OCI-LY1 (cell line): Measurements from ENCODE around the gene STK39.

Experiments
- H2AFZ ChIP-seq: fragments of 200-600 bp; sonication (generic), shearing (Covaris generic); 2 replicates; pipeline ENCODE4 v1.6.0; 2014; ENCODE audit warnings: antibody characterized with exemption, mild to moderate bottlenecking, low read length
- H3F3A ChIP-seq: fragments of 200-600 bp; sonication (generic), shearing (Covaris generic); 2 replicates; pipeline ENCODE4 v1.6.0; 2014; ENCODE audit warnings: mild to moderate bottlenecking, antibody characterized with exemption, low read length, moderate library complexity; ENCODE audit not compliant: insufficient read depth
- H3K27ac ChIP-seq: fragments of 200-600 bp; sonication (generic); 2 replicates; pipeline ENCODE4 v1.5.1; 2014; ENCODE audit warnings: low read length, mixed run types, mild to moderate bottlenecking, low read depth; ENCODE audit not compliant: poor library complexity, severe bottlenecking
- H3K27me3 ChIP-seq: fragments of 200-600 bp; sonication (generic); 2 replicates; pipeline ENCODE4 v1.6.0; 2014; ENCODE audit warnings: antibody characterized with exemption, mild to moderate bottlenecking, low read length, moderate library complexity; ENCODE audit not compliant: insufficient read depth
- H3K36me3 ChIP-seq: fragments of 200-600 bp; sonication (generic); 2 replicates; pipeline ENCODE4 v1.6.1; 2014; ENCODE audit warnings: mild to moderate bottlenecking, antibody characterized with exemption, low read length, moderate library complexity, mixed read lengths; ENCODE audit not compliant: insufficient read depth
- H3K4me1 ChIP-seq: fragments of 200-600 bp; sonication (generic); 2 replicates; pipeline ENCODE4 v1.5.1; 2014; ENCODE audit warnings: mild to moderate bottlenecking, low read length, moderate library complexity; ENCODE audit not compliant: insufficient read depth, severe bottlenecking
- H3K4me2 ChIP-seq: fragments of 200-600 bp; sonication (generic), shearing (Covaris generic); 2 replicates; pipeline ENCODE4 v1.6.1; 2014; ENCODE audit warnings: low read length
- H3K4me3 ChIP-seq: fragments of 200-600 bp; sonication (generic); 2 replicates; pipeline ENCODE4 v1.5.1; 2014; ENCODE audit warnings: low read length, low read depth, mild to moderate bottlenecking, mixed read lengths; ENCODE audit not compliant: poor library complexity, severe bottlenecking
- H3K79me2 ChIP-seq: fragments of 200-600 bp; shearing (Covaris generic); 2 replicates; pipeline ENCODE4 v1.6.1; 2016; ENCODE audit warnings: mixed run types, low read length, mixed read lengths; ENCODE audit not compliant: insufficient read depth
- H3K9ac ChIP-seq: fragments of 200-600 bp; sonication (generic), shearing (Covaris generic); 2 replicates; pipeline ENCODE4 v1.6.1; 2014; ENCODE audit warnings: mild to moderate bottlenecking, low read length, mixed read lengths
- H3K9me2 ChIP-seq: fragments of 200-600 bp; sonication (generic), shearing (Covaris generic); 2 replicates; pipeline ENCODE4 v1.6.1; 2014; ENCODE audit warnings: low read depth, mild to moderate bottlenecking, low read length, mixed read lengths
- H3K9me3 ChIP-seq: fragments of 200-600 bp; shearing (Covaris generic); 2 replicates; pipeline ENCODE4 v1.6.1; 2014; ENCODE audit warnings: low read length, mixed read lengths
- H4K20me1 ChIP-seq: fragments of 200-600 bp; sonication (generic), shearing (Covaris generic); 2 replicates; pipeline ENCODE4 v1.6.0; 2016; ENCODE audit warnings: mild to moderate bottlenecking, low read length; ENCODE audit not compliant: insufficient read depth
- EZH2 ChIP-seq: fragments of 200-600 bp; sonication (generic), shearing (Covaris generic); IDR thresholded peaks from 2 replicates; pipeline ENCODE4 v1.8.0; 2017; ENCODE audit warnings: borderline replicate concordance, mixed run types, mild to moderate bottlenecking, antibody characterized with exemption, low read length, moderate library complexity, mixed read lengths
- TF ChIP-seq, protein P1 (sequence below): fragments of 200-600 bp; sonication (generic), shearing (Covaris generic); IDR thresholded peaks from 2 replicates; pipeline ENCODE4 v1.5.1; 2017; ENCODE audit warnings: mild to moderate bottlenecking, antibody characterized with exemption, low read length, moderate library complexity, mixed read lengths

STK39 gene

DNA sequence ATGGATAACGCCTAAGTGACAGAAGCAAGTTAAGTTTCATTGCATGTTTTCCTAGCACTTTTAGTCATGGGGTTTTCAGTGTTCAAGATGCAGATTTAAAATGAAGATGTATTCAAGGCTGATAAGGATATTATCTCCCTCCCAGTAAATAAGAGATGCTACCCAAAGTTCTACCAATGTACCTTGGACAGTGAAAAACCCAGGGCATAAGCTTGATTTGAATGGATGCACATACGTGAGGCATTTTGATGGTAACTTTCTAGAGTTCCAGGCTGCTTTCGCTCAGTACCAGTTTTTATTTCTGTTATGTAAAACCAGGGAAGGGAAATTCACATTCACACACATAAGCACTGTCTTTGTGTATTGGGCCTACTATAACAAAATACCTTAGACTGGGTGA lies 90.3 kb downstream of the STK39 start:
- Histone ChIP-seq H3K36me3 (peaks cover 23% of the 10 kb centered on the region; the same call in 1 of the 2 replicates), H3K4me3 (no peak overlapping the region), H2AFZ (no peak overlapping the region), H3K4me1 (no peaks in the 10 kb centered on the region), H3K79me2 (no peaks in the 10 kb centered on the region), H3K9me2 (no peaks in the 10 kb centered on the region), H3K4me2 (no peak overlapping the region), H3F3A (no peaks in the 10 kb centered on the region), H3K9me3 (no peaks in the 10 kb centered on the region), H3K27me3 (no peaks in the 10 kb centered on the region), H3K27ac (no peak overlapping the region), H3K9ac (no peak overlapping the region), H4K20me1 (no peaks in the 10 kb centered on the region)
- TF ChIP-seq, protein P1, sequence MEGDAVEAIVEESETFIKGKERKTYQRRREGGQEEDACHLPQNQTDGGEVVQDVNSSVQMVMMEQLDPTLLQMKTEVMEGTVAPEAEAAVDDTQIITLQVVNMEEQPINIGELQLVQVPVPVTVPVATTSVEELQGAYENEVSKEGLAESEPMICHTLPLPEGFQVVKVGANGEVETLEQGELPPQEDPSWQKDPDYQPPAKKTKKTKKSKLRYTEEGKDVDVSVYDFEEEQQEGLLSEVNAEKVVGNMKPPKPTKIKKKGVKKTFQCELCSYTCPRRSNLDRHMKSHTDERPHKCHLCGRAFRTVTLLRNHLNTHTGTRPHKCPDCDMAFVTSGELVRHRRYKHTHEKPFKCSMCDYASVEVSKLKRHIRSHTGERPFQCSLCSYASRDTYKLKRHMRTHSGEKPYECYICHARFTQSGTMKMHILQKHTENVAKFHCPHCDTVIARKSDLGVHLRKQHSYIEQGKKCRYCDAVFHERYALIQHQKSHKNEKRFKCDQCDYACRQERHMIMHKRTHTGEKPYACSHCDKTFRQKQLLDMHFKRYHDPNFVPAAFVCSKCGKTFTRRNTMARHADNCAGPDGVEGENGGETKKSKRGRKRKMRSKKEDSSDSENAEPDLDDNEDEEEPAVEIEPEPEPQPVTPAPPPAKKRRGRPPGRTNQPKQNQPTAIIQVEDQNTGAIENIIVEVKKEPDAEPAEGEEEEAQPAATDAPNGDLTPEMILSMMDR: no peak
- TF ChIP-seq EZH2: no peak

DNA sequence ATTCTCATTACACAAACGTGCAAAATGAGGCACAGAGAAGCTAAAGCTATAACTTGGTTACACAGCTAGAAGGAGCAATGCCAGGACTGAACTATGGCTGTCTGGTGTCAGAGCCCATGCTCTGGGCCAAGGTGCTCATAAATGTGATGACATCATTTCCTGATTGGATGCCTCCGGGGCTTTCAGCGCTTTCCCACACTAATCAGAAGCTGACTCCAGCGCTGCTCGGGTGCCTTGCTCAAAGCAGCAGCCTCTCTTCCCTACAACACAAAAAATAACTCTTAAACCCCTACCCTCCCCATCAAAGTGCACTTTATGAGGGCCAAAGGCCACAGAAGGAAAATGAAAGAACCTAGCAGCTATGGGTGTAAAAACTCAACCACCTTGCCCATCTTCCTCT lies 90.7 kb downstream of the STK39 start:
- H3K4me1 ChIP-seq: no peaks in the 10 kb centered on the region
- no peaks in the 10 kb centered on the region for H3K27me3 ChIP-seq
- no peak overlapping the region for H3K4me2 ChIP-seq
- no peak overlapping the region for H3K4me3 ChIP-seq
- H2AFZ ChIP-seq: no peak overlapping the region
- H3K36me3 ChIP-seq: peaks cover 26% of the 10 kb centered on the region; the same call in 1 of the 2 replicates
- no peaks in the 10 kb centered on the region for H3K79me2 ChIP-seq
- no peaks in the 10 kb centered on the region for H3K9me2 ChIP-seq
- H3K9me3 ChIP-seq: no peaks in the 10 kb centered on the region
- H3K27ac ChIP-seq: no peak overlapping the region
- no peak for TF ChIP-seq EZH2
- TF ChIP-seq, protein P1: no peak
- H4K20me1 ChIP-seq: no peaks in the 10 kb centered on the region
- no peaks in the 10 kb centered on the region for H3F3A ChIP-seq
- no peak overlapping the region for H3K9ac ChIP-seq

DNA sequence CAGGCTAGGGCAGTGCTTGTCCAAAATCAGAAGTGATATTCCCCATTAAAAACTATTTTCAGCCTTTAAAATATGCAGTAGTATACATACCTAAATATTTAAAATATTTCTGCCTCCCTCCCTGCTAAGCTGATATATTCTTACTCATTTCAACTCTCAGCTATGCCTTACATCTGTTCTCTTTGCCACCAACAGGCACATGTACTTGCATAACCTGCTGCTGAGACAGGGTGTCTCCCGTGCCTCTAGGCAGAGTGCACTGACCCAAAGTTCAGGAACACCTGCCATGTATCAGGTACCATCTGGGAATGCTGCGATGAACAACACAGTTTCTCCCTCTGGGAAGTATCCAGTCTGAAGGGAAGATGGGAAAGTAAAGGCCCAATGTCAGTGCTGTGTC lies 91.7 kb downstream of the STK39 start:
- H3K4me1 ChIP-seq: no peaks in the 10 kb centered on the region
- TF ChIP-seq EZH2: no peak
- TF ChIP-seq, protein P1: no peak
- H3K4me2 ChIP-seq: no peak overlapping the region
- H3F3A ChIP-seq: no peaks in the 10 kb centered on the region
- no peaks in the 10 kb centered on the region for H3K9me3 ChIP-seq
- H2AFZ ChIP-seq: no peak overlapping the region
- H4K20me1 ChIP-seq: no peaks in the 10 kb centered on the region
- H3K36me3 ChIP-seq: peaks cover 26% of the 10 kb centered on the region; the same call in 1 of the 2 replicates
- H3K4me3 ChIP-seq: no peak overlapping the region
- H3K9ac ChIP-seq: no peak overlapping the region
- H3K27ac ChIP-seq: no peak overlapping the region
- no peaks in the 10 kb centered on the region for H3K27me3 ChIP-seq
- H3K9me2 ChIP-seq: no peaks in the 10 kb centered on the region
- no peaks in the 10 kb centered on the region for H3K79me2 ChIP-seq
